Osteoblast (primary cell): Measurements from ENCODE around the gene CLEC17A. TPM values are rescaled to one million over a fixed set of nuclear protein-coding genes. Genes with fewer than 3 reads are reported as not detected.
"Not testable (repeated sequence)": the region's sequence is repeated elsewhere in the genome, so short reads cannot be mapped to it uniquely, and the experiment has no call there.

ENCODE experiments used
- DNase-seq: peaks from one replicate; pipeline ENCODE4 v3.0.0; 2011; ENCODE audit warnings: low spot score, mixed read lengths; ENCODE audit not compliant: insufficient read length; ENCODE audit errors: missing footprints
- H2AFZ ChIP-seq: 2 replicates; pipeline ENCODE4 v1.6.0; 2011; ENCODE audit warnings: mild to moderate bottlenecking, low read length
- H3K27ac ChIP-seq: 2 replicates; pipeline ENCODE4 v1.5.1; 2011; ENCODE audit warnings: mild to moderate bottlenecking, low read depth, low read length, moderate library complexity
- H3K27me3 ChIP-seq: 2 replicates; pipeline ENCODE4 v1.6.0; 2012; ENCODE audit warnings: mild to moderate bottlenecking, control low read depth, inconsistent platforms, low read length, moderate library complexity; ENCODE audit not compliant: insufficient read depth
- H3K36me3 ChIP-seq: 2 replicates; pipeline ENCODE4 v1.5.1; 2011; ENCODE audit warnings: mild to moderate bottlenecking, low read length, control low read depth, moderate library complexity; ENCODE audit not compliant: insufficient read depth
- H3K4me1 ChIP-seq: 2 replicates; pipeline ENCODE4 v1.5.1; 2011; ENCODE audit warnings: mild to moderate bottlenecking, low read length, control low read depth, moderate library complexity; ENCODE audit not compliant: insufficient read depth
- H3K4me2 ChIP-seq: 2 replicates; pipeline ENCODE4 v1.6.0; 2011; ENCODE audit warnings: mild to moderate bottlenecking, low read length; ENCODE audit not compliant: insufficient read depth
- H3K4me3 ChIP-seq: fragments of 200-600 bp; sonication (generic); 3 replicates; pipeline ENCODE4 v1.5.1; 2012; ENCODE audit warnings: mild to moderate bottlenecking, low read length, inconsistent platforms; ENCODE audit not compliant: insufficient read depth
- H3K79me2 ChIP-seq: 2 replicates; pipeline ENCODE4 v1.6.0; 2012; ENCODE audit warnings: mild to moderate bottlenecking, low read length, control low read depth, inconsistent platforms; ENCODE audit not compliant: insufficient read depth
- H3K9me3 ChIP-seq: 2 replicates; pipeline ENCODE4 v1.5.1; 2011; ENCODE audit warnings: low read depth, low read length, control low read depth
- H4K20me1 ChIP-seq: 2 replicates; pipeline ENCODE4 v1.6.0; 2012; ENCODE audit warnings: mild to moderate bottlenecking, low read length, control low read depth; ENCODE audit not compliant: insufficient read depth
- total RNA-seq: library from RNA; depleted of rRNA; stranded (reverse); fragments of >200 nt; gene quantifications from 2 replicates; pipeline ENCODE4 v1.2.3, GENCODE V29; 2012
- TF ChIP-seq, protein P1 (sequence below): IDR thresholded peaks from 2 replicates; pipeline ENCODE4 v1.5.1; 2011; ENCODE audit warnings: mild to moderate bottlenecking, low read depth, low read length, moderate library complexity; ENCODE audit errors: extremely low read depth

Gene CLEC17A
- total RNA-seq, 1 donor = under 0.01 TPM

GRCh38 chr19:14615623-14616022 lies 32.7 kb downstream of the CLEC17A start:
- Histone ChIP-seq H4K20me1 (no peaks in the 10 kb centered on the region), H3K9me3 (peaks cover 4% of the 10 kb centered on the region), H3K79me2 (no peaks in the 10 kb centered on the region), H3K36me3 (no peaks in the 10 kb centered on the region), H3K4me3 (no peak overlapping the region), H3K27me3 (no peaks in the 10 kb centered on the region), H3K4me1 (no peaks in the 10 kb centered on the region), H3K4me2 (no peak overlapping the region), H3K27ac (no peak overlapping the region), H2AFZ (no peak overlapping the region)
- DNase-seq = no peak
- TF ChIP-seq, protein P1, sequence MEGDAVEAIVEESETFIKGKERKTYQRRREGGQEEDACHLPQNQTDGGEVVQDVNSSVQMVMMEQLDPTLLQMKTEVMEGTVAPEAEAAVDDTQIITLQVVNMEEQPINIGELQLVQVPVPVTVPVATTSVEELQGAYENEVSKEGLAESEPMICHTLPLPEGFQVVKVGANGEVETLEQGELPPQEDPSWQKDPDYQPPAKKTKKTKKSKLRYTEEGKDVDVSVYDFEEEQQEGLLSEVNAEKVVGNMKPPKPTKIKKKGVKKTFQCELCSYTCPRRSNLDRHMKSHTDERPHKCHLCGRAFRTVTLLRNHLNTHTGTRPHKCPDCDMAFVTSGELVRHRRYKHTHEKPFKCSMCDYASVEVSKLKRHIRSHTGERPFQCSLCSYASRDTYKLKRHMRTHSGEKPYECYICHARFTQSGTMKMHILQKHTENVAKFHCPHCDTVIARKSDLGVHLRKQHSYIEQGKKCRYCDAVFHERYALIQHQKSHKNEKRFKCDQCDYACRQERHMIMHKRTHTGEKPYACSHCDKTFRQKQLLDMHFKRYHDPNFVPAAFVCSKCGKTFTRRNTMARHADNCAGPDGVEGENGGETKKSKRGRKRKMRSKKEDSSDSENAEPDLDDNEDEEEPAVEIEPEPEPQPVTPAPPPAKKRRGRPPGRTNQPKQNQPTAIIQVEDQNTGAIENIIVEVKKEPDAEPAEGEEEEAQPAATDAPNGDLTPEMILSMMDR = no peak

DNA sequence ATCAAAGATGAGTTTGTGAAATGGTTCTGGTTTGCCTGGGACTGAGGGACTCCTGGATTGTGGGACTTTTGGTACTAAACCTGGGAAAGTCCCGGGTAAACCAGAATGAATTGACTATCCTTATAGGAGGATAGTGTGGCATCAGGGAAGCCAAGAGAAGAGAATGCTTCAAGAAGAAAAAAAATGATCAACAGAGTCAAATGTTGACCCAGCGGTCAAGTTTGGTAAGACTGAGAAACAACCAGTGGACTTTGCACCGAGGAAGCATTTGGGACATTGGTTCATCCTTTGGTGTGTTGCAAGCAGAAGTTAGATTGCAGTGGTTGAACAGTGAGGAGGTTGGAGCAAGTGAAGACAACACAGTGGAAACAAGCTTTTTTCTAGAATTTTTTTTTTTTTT lies 33.5 kb downstream of the CLEC17A start:
- Histone ChIP-seq H2AFZ (no peak overlapping the region), H4K20me1 (no peaks in the 10 kb centered on the region), H3K9me3 (peaks cover 4% of the 10 kb centered on the region), H3K27me3 (no peaks in the 10 kb centered on the region), H3K36me3 (no peaks in the 10 kb centered on the region), H3K4me2 (no peak overlapping the region), H3K4me1 (no peaks in the 10 kb centered on the region), H3K79me2 (no peaks in the 10 kb centered on the region), H3K4me3 (no peak overlapping the region), H3K27ac (no peak overlapping the region)
- TF ChIP-seq, protein P1 = no peak
- DNase-seq = no peak

DNA sequence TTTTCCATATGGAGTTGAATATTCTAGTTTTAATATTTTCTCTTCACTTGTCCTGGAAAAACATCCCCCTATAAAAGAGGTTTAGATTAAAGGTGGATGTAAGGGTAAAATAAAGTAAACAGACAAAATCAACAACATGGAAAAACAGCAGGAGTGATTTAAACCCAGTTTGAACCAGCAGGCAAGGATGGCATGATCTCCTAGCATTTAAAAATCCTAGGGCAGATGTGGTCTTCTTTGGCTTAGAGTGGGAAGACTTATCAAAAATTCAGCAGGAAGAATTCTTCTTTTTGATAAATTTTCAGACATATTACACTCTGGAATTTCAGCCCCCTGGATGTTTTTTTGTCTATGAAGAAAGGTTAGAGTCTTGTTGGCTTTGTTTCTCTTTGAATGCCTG lies 36.5 kb downstream of the CLEC17A start:
- TF ChIP-seq, protein P1 = no peak
- no peak for DNase-seq
- Histone ChIP-seq H3K9me3 (peaks cover 4% of the 10 kb centered on the region), H3K4me2 (no peak overlapping the region), H3K79me2 (no peaks in the 10 kb centered on the region), H3K4me1 (no peaks in the 10 kb centered on the region), H3K36me3 (no peaks in the 10 kb centered on the region), H2AFZ (no peak overlapping the region), H3K4me3 (no peak overlapping the region), H4K20me1 (no peaks in the 10 kb centered on the region), H3K27me3 (no peaks in the 10 kb centered on the region), H3K27ac (no peak overlapping the region)

DNA sequence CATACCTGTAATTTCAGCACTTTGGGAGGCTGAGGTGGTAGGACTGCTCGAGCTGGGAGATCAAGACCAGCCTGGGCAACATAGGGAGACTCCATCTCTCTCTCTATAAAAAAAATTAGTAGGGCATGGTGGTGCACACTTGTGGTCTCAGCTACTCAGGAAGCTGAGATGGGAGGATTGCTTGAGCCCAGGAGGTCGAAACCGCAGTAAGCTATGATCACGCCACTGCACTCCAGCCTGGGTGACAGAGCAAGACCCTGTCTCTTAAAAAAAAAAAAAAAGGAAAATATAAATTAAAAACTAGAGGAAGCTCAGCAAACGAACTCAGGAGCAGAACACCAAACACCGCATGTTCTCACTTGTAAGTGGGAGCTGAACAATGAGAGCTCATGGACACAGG lies 41.6 kb downstream of the CLEC17A start:
- not testable (repeated sequence) for H3K4me2 ChIP-seq, H4K20me1 ChIP-seq, H3K9me3 ChIP-seq, H3K4me1 ChIP-seq, H3K79me2 ChIP-seq, H3K4me3 ChIP-seq, H3K27ac ChIP-seq, DNase-seq, H2AFZ ChIP-seq, H3K36me3 ChIP-seq, H3K27me3 ChIP-seq
